ENCODE data around the gene FA2H. TPM values are rescaled to one million over a fixed set of nuclear protein-coding genes. Genes with fewer than 3 reads are reported as not detected.
"Not testable (repeated sequence)": the region's sequence is repeated elsewhere in the genome, so short reads cannot be mapped to it uniquely, and the experiment has no call there.

FA2H gene
- total RNA-seq, 4 donors from 2014 or later: not detected

DNA sequence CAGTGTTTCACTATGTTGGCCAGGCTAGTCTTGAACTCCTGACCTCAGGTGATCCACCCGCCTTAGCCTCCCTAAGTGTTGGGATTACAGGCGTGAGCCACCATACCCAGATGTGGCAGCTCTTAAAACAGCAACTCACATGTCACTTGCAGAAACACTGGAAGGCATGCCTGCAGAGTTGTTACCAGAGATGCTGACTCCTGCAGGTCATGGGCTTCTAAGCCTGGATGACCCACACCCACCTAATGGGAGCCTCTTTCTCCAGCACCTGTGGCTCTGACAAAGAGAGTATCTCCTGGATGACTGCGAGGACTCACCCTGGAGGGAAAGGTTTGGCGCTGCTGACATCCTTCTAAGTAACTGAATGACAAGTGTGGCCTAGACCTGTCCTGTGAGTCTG lies 96.8 kb downstream of the FA2H start:
- Histone ChIP-seq H3K4me3 (no peak overlapping the region), H3K27me3 (no peaks in the 10 kb centered on the region), H3K9me3 (no peaks in the 10 kb centered on the region), H3K36me3 (no peaks in the 10 kb centered on the region), H3K27ac (no peak overlapping the region), H3K4me1 (no peaks in the 10 kb centered on the region)
- DNase-seq: no peak
- TF ChIP-seq, protein P1, sequence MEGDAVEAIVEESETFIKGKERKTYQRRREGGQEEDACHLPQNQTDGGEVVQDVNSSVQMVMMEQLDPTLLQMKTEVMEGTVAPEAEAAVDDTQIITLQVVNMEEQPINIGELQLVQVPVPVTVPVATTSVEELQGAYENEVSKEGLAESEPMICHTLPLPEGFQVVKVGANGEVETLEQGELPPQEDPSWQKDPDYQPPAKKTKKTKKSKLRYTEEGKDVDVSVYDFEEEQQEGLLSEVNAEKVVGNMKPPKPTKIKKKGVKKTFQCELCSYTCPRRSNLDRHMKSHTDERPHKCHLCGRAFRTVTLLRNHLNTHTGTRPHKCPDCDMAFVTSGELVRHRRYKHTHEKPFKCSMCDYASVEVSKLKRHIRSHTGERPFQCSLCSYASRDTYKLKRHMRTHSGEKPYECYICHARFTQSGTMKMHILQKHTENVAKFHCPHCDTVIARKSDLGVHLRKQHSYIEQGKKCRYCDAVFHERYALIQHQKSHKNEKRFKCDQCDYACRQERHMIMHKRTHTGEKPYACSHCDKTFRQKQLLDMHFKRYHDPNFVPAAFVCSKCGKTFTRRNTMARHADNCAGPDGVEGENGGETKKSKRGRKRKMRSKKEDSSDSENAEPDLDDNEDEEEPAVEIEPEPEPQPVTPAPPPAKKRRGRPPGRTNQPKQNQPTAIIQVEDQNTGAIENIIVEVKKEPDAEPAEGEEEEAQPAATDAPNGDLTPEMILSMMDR (IDR thresholded peaks at IDR 0.05): no peak
- no peak for TF ChIP-seq POLR2A (IDR thresholded peaks at IDR 0.05)
- intact Hi-C loops (cut with DNase I; ENCODE audit: low total_unique reads): no loop called here

- Histone ChIP-seq H3K9me3 (no peaks in the 10 kb centered on the region), H3K4me3 (no peak overlapping the region), H3K27ac (no peak overlapping the region), H3K36me3 (no peaks in the 10 kb centered on the region), H3K27me3 (no peaks in the 10 kb centered on the region), H3K4me1 (no peaks in the 10 kb centered on the region)
- no peak for DNase-seq
- intact Hi-C loops (cut with DNase I; ENCODE audit: low total_unique reads): no loop called here
- TF ChIP-seq, protein P1 (IDR thresholded peaks at IDR 0.05): no peak
- no peak for TF ChIP-seq POLR2A (IDR thresholded peaks at IDR 0.05)
Observed at GRCh38 chr16:74673876-74674275, 100.7 kb downstream of the FA2H start.

- intact Hi-C loops (cut with DNase I; ENCODE audit: low total_unique reads); H3K9me3 ChIP-seq; H3K36me3 ChIP-seq; H3K4me3 ChIP-seq; H3K4me1 ChIP-seq; H3K27ac ChIP-seq; DNase-seq; H3K27me3 ChIP-seq: not testable (repeated sequence)
Observed at GRCh38 chr16:74668877-74669276, 105.7 kb downstream of the FA2H start.

- H3K27ac ChIP-seq: peak overlapping the region; percentile 51 to 65
- TF ChIP-seq, protein P1 (IDR thresholded peaks at IDR 0.05): no peak
- no peak for TF ChIP-seq POLR2A (IDR thresholded peaks at IDR 0.05)
- no peaks in the 10 kb centered on the region for H3K4me1 ChIP-seq
- H3K9me3 ChIP-seq: no peaks in the 10 kb centered on the region
- H3K27me3 ChIP-seq: no peaks in the 10 kb centered on the region
- intact Hi-C loops (cut with DNase I; ENCODE audit: low total_unique reads): no loop called here
- peak in 1 of 2 donors; percentile 24 for DNase-seq
- peak overlapping the region; percentile 66 to 85 for H3K4me3 ChIP-seq
- no peaks in the 10 kb centered on the region for H3K36me3 ChIP-seq
Observed at GRCh38 chr16:74667255-74667700, 107.3 kb downstream of the FA2H start.

DNA sequence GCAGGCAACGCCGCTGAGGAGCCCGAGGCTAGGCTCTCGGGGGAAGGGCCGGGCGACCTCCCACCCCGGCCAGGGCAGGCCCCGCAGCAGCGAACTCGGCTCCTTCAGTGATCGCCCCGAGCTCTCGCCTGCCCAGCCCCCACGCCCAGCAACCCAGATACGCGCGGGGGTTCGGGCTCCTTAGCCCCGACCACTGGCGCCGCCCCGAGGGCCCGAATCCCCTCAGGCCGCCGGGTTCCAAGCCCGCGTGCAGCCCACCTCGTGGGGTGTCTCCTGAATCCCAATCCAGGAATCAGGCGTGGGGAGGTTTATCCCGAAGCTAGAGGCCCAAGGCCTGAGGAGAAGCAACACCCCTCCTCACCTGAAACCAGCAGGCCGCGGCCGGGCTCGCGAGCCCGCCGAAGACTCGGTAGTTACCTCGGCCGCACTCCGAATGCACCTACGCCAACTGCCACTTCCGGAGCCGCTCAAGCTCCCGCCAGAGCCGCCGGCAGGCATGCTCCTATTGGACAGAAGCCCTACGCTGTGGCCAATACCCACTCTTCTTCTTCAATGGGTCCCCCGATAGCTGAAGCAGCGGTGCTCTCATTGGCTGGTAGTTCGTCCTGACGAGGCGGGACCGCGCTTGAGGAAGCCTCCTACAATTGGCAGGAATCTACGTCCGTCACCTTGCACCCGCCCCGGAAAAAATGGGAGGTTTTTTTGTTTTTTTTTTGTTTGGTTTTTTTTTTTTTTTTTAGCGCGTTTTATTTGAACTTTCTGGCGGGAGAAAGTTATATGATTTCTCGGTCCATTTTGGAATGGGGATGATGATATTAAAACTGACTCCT lies 108.0 kb downstream of the FA2H start, which contains the start of gene RFWD3:
Gene RFWD3, minus strand, starts transcription at position 453 of the 830 bp plus-strand sequence. CDS start 5,428 bp downstream, outside the sequence.
- intact Hi-C loops (cut with DNase I; ENCODE audit: low total_unique reads): no loop called here
- Histone ChIP-seq H3K4me1 (no peaks in the 10 kb centered on the region), H3K27ac (peak within 1 kb of the TSS; percentile 51 to 68), H3K27me3 (no peaks in the 10 kb centered on the region), H3K9me3 (no peaks in the 10 kb centered on the region), H3K36me3 (no peaks in the 10 kb centered on the region), H3K4me3 (peak within 1 kb of the TSS; percentile 66 to 85)
- TF ChIP-seq, protein P1 (IDR thresholded peaks at IDR 0.05): peak in 1 of 4 experiments; percentile 19
- TF ChIP-seq POLR2A (IDR thresholded peaks at IDR 0.05): peak in 1 of 2 donors; percentile 38
- DNase-seq: peak; percentile 96 to 99
